Muscle layer of colon (tissue), 2 donors: ENCODE results near the gene PRM2.
A peak's percentile ranks its signal among the peaks of the same experiment; 100 is the strongest.

Experiments
- H3K27ac ChIP-seq: one replicate; pipeline ENCODE4 v1.7.0; 2013; ENCODE audit warnings: low read depth, mild to moderate bottlenecking, low read length, moderate library complexity
- H3K27me3 ChIP-seq, 2 donors: one replicate each; pipeline ENCODE4 v1.7.0; 2013; ENCODE audit warnings: low read length in 2 of 2, mild to moderate bottlenecking in 2 of 2; ENCODE audit not compliant: insufficient read depth in 2 of 2, control insufficient read depth in 1 of 2
- H3K36me3 ChIP-seq: one replicate; pipeline ENCODE4 v1.7.0; 2013; ENCODE audit warnings: mild to moderate bottlenecking, low read length; ENCODE audit not compliant: insufficient read depth
- H3K4me1 ChIP-seq: one replicate; pipeline ENCODE4 v1.7.0; 2013; ENCODE audit warnings: mild to moderate bottlenecking, low read length; ENCODE audit not compliant: insufficient read depth
- H3K4me3 ChIP-seq, 2 donors: one replicate each; pipeline ENCODE4 v1.7.0; 2013; ENCODE audit warnings: low read length in 2 of 2, low read depth in 1 of 2, mild to moderate bottlenecking in 1 of 2, moderate library complexity in 1 of 2
- H3K9ac ChIP-seq: one replicate; pipeline ENCODE4 v1.7.0; 2013; ENCODE audit warnings: low read length
- H3K9me3 ChIP-seq: one replicate; pipeline ENCODE4 v1.7.0; 2013; ENCODE audit warnings: mild to moderate bottlenecking, low read length
- donor health status: abdominal sarcoma.
- donor health status: Adenocarcinoma of cecum.

Gene PRM2

DNA sequence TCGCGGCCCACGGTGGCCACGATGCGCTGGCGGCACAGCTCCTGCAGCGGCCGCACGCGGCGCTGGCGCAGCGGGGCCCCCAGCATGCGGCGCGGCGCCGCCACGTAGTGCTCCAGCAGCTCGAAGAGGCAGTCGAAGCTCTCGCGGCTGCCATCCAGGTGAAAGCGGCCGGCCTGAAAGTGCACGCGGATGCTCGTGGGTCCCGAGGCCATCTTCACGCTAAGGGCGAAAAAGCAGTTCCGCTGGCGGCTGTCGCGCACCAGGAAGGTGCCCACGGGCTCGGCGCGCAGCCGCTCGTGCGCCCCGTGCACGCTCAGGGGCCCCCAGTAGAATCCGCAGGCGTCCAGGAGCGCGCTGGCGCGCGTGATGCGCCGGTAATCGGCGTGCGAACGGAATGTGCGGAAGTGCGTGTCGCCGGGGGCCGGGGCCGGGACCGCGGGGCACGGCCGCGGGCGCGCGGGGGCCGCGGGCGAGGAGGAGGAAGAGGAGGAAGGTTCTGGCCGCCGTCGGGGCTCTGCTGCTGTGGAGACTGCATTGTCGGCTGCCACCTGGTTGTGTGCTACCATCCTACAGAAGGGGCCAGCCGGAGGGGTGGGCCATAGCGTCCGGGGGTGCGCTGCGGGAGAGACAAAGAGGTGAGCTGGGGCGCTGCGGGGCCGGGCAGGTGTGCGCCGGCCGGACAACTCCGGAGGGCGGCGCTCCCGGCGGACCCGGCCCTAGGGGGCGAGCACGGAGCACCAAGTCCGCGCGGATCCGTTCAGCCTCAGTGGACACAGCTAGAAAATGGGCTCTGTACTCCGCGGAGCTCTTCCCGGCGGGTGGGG, 21.2 kb downstream of the PRM2 start:
- no peaks in the 10 kb centered on the region for H3K36me3 ChIP-seq
- H3K27ac ChIP-seq = peak overlapping the region; percentile 69
- peak overlapping the region; percentile 65 to 83 for H3K4me3 ChIP-seq
- H3K27me3 ChIP-seq = no peaks in the 10 kb centered on the region
- no peaks in the 10 kb centered on the region for H3K9me3 ChIP-seq
- H3K9ac ChIP-seq = no peak overlapping the region
- H3K4me1 ChIP-seq = peaks cover 21% of the 10 kb centered on the region

GRCh38 chr16:11253995-11254912, 22.0 kb downstream of the PRM2 start:
- no peaks in the 10 kb centered on the region for H3K27me3 ChIP-seq
- H3K9ac ChIP-seq = no peak overlapping the region
- peak overlapping the region; percentile 65 to 83 for H3K4me3 ChIP-seq
- H3K9me3 ChIP-seq = no peaks in the 10 kb centered on the region
- H3K4me1 ChIP-seq = peaks cover 21% of the 10 kb centered on the region
- H3K27ac ChIP-seq = peak overlapping the region; percentile 69
- no peaks in the 10 kb centered on the region for H3K36me3 ChIP-seq

GRCh38 chr16:11253009-11253994, 23.0 kb downstream of the PRM2 start:
- no peak overlapping the region for H3K9ac ChIP-seq
- H3K27ac ChIP-seq = no peak overlapping the region
- H3K9me3 ChIP-seq = no peaks in the 10 kb centered on the region
- H3K4me3 ChIP-seq = no peak overlapping the region
- no peaks in the 10 kb centered on the region for H3K36me3 ChIP-seq
- no peaks in the 10 kb centered on the region for H3K27me3 ChIP-seq
- peaks cover 21% of the 10 kb centered on the region for H3K4me1 ChIP-seq

- Histone ChIP-seq H3K27ac (no peak overlapping the region), H3K9me3 (no peaks in the 10 kb centered on the region), H3K36me3 (no peaks in the 10 kb centered on the region), H3K27me3 (no peaks in the 10 kb centered on the region), H3K4me1 (peaks cover 21% of the 10 kb centered on the region), H3K9ac (no peak overlapping the region), H3K4me3 (no peak overlapping the region)
Measured at GRCh38 chr16:11252482-11252931, 23.8 kb downstream of the PRM2 start.

GRCh38 chr16:11251525-11252481, 24.5 kb downstream of the PRM2 start:
- Histone ChIP-seq H3K4me1 (peaks cover 18% of the 10 kb centered on the region), H3K27ac (no peak overlapping the region), H3K4me3 (no peak overlapping the region)

DNA sequence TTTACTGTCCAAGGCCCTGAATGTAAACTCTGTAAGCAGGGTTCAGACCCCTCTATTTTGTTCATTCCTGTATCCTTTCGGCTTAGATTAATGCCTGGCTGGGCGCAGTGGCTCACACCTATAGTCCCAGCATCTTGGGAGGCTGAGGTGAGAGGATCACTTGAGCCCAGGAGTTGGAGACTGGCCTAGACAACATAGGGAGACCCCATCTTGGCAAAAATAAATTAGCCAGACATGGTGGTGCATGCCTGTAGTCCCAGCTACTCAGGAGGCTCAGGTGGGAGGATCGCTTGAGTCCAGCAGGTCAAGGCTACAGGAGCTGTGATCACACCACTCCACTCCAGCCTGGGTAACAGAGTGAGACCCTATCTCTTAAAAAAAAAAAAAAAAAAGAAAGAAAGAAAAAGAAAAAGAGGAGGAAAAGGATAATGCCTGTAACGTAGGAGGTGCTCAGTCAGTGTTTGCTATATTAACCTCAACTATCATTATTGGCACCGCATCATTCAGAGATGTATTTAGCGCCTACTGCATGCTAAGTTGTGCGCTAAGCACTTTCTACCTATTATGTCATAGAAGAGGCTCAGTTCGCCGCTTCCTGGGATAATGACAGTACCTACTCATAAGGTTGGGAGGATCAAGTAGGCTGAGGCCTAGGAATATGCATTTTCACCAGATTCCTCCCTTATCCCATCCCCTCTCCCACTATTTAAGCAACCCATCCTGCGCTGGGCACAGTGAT, 25.3 kb downstream of the PRM2 start:
- Histone ChIP-seq H3K27ac (no peak overlapping the region), H3K36me3 (no peaks in the 10 kb centered on the region), H3K4me1 (peaks cover 17% of the 10 kb centered on the region), H3K9ac (no peak overlapping the region), H3K27me3 (no peaks in the 10 kb centered on the region), H3K9me3 (no peaks in the 10 kb centered on the region), H3K4me3 (no peak overlapping the region)

More at GRCh38 chr16:11251525-11252481, 24.5 kb downstream of the PRM2 start:
- H3K9ac ChIP-seq = no peak overlapping the region
- no peaks in the 10 kb centered on the region for H3K9me3 ChIP-seq
- no peaks in the 10 kb centered on the region for H3K27me3 ChIP-seq
- H3K36me3 ChIP-seq = no peaks in the 10 kb centered on the region

DNA sequence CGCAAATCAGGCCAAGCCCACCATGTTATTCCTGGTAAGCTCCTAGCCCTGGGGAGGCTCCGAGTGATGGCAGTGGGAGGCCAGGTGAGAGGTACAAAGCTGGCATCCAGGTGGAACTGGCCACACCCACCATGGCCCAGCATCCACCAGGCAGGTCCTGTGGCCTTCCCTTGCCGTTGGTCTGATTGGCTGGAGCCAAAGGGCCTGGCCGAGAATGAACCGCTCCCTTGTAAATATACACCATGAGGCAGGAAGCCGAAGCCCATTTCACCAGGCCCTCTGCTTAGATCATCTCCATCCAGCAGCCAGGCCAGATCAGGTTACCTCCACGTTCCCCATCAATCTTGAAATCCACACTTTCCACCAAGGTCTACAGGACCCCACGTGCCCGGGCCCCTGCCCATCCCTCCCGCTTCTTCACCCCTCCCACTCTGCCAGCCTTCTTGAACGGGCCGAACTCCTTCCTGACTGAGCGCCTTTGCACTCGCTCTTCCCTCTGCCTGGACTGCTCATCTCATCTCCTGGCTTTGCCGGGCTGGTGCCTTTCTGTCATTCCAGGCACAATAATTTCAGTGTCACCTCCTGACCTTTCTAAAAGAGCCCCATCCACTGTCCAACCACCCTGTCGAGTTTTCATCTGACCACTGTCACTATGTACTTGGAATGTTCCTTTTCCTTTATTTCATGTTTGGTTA, 26.0 kb downstream of the PRM2 start:
- no peak overlapping the region for H3K27ac ChIP-seq
- H3K27me3 ChIP-seq = no peaks in the 10 kb centered on the region
- H3K9me3 ChIP-seq = no peaks in the 10 kb centered on the region
- H3K36me3 ChIP-seq = no peaks in the 10 kb centered on the region
- no peak overlapping the region for H3K4me3 ChIP-seq
- H3K4me1 ChIP-seq = peaks cover 17% of the 10 kb centered on the region
- no peak overlapping the region for H3K9ac ChIP-seq

- H3K27ac ChIP-seq = no peak overlapping the region
- no peaks in the 10 kb centered on the region for H3K27me3 ChIP-seq
- H3K4me1 ChIP-seq = peaks cover 15% of the 10 kb centered on the region
- H3K36me3 ChIP-seq = no peaks in the 10 kb centered on the region
- H3K9me3 ChIP-seq = no peaks in the 10 kb centered on the region
- H3K4me3 ChIP-seq = no peak overlapping the region
- no peak overlapping the region for H3K9ac ChIP-seq
Measured at GRCh38 chr16:11249233-11250061, 26.8 kb downstream of the PRM2 start.

DNA sequence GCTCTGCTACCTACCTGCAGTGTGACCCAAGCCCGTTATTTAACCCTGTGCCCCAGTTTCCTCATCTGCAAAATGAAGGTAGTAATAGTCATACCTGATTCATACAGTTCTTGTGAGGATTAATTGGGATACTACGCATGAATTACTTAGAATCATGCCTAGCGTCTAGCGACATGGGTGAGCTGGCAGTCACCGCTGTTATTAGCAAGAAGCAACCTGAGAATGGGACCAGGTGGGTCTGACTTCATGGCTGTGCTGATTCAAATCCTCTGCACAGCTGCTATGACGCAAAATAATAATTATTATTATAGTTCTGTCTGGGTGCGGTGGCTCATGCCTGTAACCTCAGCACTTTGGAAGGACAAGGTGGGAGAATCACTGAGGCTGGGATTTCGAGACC, 28.1 kb downstream of the PRM2 start:
- Histone ChIP-seq H3K9me3 (no peaks in the 10 kb centered on the region), H3K4me1 (peaks cover 4% of the 10 kb centered on the region), H3K9ac (no peak overlapping the region), H3K27me3 (no peaks in the 10 kb centered on the region), H3K36me3 (no peaks in the 10 kb centered on the region), H3K27ac (no peak overlapping the region), H3K4me3 (no peak overlapping the region)
